ENCODE results near the gene APOBEC3F. TPM values are rescaled to one million over a fixed set of nuclear protein-coding genes. Genes with fewer than 3 reads are reported as not detected.

APOBEC3F gene
- total and polyA plus RNA-seq, 10 of the 15 experiments (the other 5 are each of a cell fraction or from before 2014, with no cell fraction given), result 7.4 to 29.1 (median 12.8) TPM

DNA sequence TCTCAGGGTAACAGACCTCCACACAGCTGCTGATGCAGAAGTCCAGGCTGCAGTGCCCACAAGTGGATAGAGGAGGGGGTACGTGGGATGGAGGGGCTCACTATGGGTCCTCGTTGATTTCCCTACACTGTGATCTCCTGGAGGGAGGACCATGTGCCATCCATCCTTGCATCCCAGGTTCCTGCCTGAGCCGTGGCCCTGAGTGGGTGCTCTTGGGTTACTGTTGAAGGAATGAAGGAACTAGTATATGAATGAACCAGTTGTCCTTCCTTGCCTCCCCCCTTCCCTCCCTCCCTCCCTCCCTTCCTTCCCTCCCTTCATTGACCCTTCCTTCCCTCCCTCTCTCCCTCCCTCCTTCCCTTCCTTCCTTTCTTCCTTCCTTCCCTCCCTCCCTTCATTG, 43.1 kb upstream of the APOBEC3F start (continued):
- TF ChIP-seq E2F8 (IDR thresholded peaks at IDR 0.05; ENCODE audit: low read depth, partially characterized antibody) (no peak), SREBF1 (IDR thresholded peaks at IDR 0.05; ENCODE audit: low read length) (no peak), SUPT20H (IDR thresholded peaks at IDR 0.05; ENCODE audit: borderline replicate concordance, control insufficient read depth, low read depth, low read length) (no peak)

- POLR2A ChIA-PET, result interaction anchor here (0.7 to 2.0 kb wide), 2 partner anchors 18 to 133 kb away, joined by 7 to 16 read pairs; partner anchors contain the start of gene APOBEC3D
- intact Hi-C loops (cut with micrococcal nuclease; ENCODE audit: unreplicated experiment) (loop anchor here (1.0 to 5.0 kb wide), 4 partner anchors 30 to 234 kb away; no protein-coding TSS in a partner anchor), in situ Hi-C loops (cut with MboI) (loop anchor here (5.0 kb wide), 1 partner anchor 131 kb away; the partner anchor contains the start of gene CBX6)
- FAIRE-seq (peak; percentile 83), DNase-seq (ENCODE audit: low read depth, low spot score) (peak; percentile 81), ATAC-seq (peak; percentile 99)
- 5% methylated on average over 7 of the region's 7 CpGs for WGBS (ENCODE audit: insufficient coverage, insufficient replicate concordance, low lambda C conversion rate, missing lambda C conversion rate)
- peaks cover 7% of the 10 kb centered on the region for H3K4me1 ChIP-seq (ENCODE audit: control insufficient read depth, insufficient read depth, low read length)
- SMC1A ChIA-PET (ENCODE audit: uncharacterized antibody, unreplicated experiment), result interaction anchor here (0.5 to 7.4 kb wide), 31 partner anchors 10 to 302 kb away, joined by 3 to 83 read pairs (median 4); partner anchors contain the start of genes APOBEC3B, APOBEC3D and CBX6
- H3K4me3 ChIP-seq, result no peak overlapping the region
- H3K27me3 ChIP-seq (replicated peaks in 1 of 2; ENCODE audit: control insufficient read depth in 2 of 2, insufficient read depth in 2 of 2, low read length in 1 of 2), result no peaks in the 10 kb centered on the region
- BruUV-seq (replicated peaks), result no TSS peak
- RAD21 ChIA-PET (ENCODE audit: unreplicated experiment), result interaction anchor here (0.6 to 5.3 kb wide), 26 partner anchors 13 to 308 kb away, joined by 3 to 93 read pairs (median 4); partner anchors contain the start of genes APOBEC3B, APOBEC3H and CBX6
- H3K4me2 ChIP-seq (ENCODE audit: control insufficient read depth, insufficient read depth), result peak overlapping the region; percentile 36
- no peaks in the 10 kb centered on the region for H3K79me2 ChIP-seq (ENCODE audit: control insufficient read depth, insufficient read depth, low read length)
- H3K36me3 ChIP-seq (ENCODE audit: control insufficient read depth in 2 of 2, insufficient read depth in 2 of 2, low read length in 1 of 2), result no peaks in the 10 kb centered on the region
- CTCF ChIA-PET, result interaction anchor here (0.6 to 9.8 kb wide), 39 partner anchors 9 to 950 kb away, joined by 3 to 192 read pairs (median 5); partner anchors contain the start of genes APOBEC3B, APOBEC3D and CBX6
- no peak overlapping the region for H3K27ac ChIP-seq (ENCODE audit: control insufficient read depth, insufficient read depth)
- H4K20me1 ChIP-seq (ENCODE audit: control insufficient read depth, insufficient read depth), result no peaks in the 10 kb centered on the region
- H2AFZ ChIP-seq (ENCODE audit: control insufficient read depth, low read depth, low read length), result peak overlapping the region; percentile 53
- no peak overlapping the region for H3K9ac ChIP-seq (ENCODE audit: control insufficient read depth, insufficient read depth, low read length)
- H3K9me3 ChIP-seq (replicated peaks; ENCODE audit: control insufficient read depth, insufficient read depth, low read length), result no peaks in the 10 kb centered on the region; the same call in 2 of the 3 replicates
- no peak for TF ChIP-seq RFX5 (IDR thresholded peaks at IDR 0.05; ENCODE audit: low read depth, low read length)
- TF ChIP-seq CREM (IDR thresholded peaks at IDR 0.05; ENCODE audit: low read depth), result no peak
- peak; percentile 86 for TF ChIP-seq RUNX3 (IDR thresholded peaks at IDR 0.05; ENCODE audit: low read length)
- TF ChIP-seq, protein P1, sequence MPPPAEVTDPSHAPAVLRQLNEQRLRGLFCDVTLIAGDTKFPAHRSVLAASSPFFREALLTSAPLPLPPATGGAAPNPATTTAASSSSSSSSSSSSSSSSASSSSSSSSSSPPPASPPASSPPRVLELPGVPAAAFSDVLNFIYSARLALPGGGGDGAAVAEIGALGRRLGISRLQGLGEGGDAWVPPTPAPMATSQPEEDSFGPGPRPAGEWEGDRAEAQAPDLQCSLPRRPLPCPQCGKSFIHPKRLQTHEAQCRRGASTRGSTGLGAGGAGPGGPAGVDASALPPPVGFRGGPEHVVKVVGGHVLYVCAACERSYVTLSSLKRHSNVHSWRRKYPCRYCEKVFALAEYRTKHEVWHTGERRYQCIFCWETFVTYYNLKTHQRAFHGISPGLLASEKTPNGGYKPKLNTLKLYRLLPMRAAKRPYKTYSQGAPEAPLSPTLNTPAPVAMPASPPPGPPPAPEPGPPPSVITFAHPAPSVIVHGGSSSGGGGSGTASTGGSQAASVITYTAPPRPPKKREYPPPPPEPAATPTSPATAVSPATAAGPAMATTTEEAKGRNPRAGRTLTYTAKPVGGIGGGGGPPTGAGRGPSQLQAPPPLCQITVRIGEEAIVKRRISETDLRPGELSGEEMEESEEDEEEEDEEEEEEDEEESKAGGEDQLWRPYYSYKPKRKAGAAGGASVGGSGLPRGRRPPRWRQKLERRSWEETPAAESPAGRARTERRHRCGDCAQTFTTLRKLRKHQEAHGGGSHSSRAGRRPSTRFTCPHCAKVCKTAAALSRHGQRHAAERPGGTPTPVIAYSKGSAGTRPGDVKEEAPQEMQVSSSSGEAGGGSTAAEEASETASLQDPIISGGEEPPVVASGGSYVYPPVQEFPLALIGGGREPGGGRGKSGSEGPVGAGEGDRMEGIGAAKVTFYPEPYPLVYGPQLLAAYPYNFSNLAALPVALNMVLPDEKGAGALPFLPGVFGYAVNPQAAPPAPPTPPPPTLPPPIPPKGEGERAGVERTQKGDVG (CRISPR knock-in tag; IDR thresholded peaks at IDR 0.05), result no peak
- TF ChIP-seq POLR2AphosphoS5 (IDR thresholded peaks at IDR 0.05; ENCODE audit: low read length), result no peak
- peak; percentile 57; the same call in 1 of the 2 replicates for TF ChIP-seq NBN (IDR thresholded peaks at IDR 0.05)
- TF ChIP-seq IRF3 (IDR thresholded peaks at IDR 0.05), result no peak
- TF ChIP-seq CHD2 (IDR thresholded peaks at IDR 0.05; ENCODE audit: borderline replicate concordance, low read depth, low read length), result 0 out of 2 replicates have a peak, but pooled peaks have one; percentile 12
- no peak for TF ChIP-seq ZBED1 (IDR thresholded peaks at IDR 0.05; ENCODE audit: borderline replicate concordance)
- TF ChIP-seq EED (IDR thresholded peaks at IDR 0.05; ENCODE audit: low read depth), result peak; percentile 69
Observed at GRCh38 chr22:39003165-39003638, 37.5 kb upstream of the APOBEC3F start.
